Upper lobe of right lung (tissue), 1 donor: ENCODE results near the gene COL18A1. TPM values are rescaled to one million over a fixed set of nuclear protein-coding genes. Genes with fewer than 3 reads are reported as not detected.

Experiments used
- ATAC-seq: fragments of 200-7000 bp; cut with Tn5 transposase; one replicate; pipeline ENCODE4 v1.9.1; 2020; ENCODE audit warnings: mild to moderate bottlenecking, moderate library complexity
- DNase-seq: peaks from one replicate; pipeline ENCODE4 v3.0.0-alpha.2; 2020
- H3K27ac ChIP-seq: fragments of 200-600 bp; one replicate; pipeline ENCODE4 v1.8.0; 2022
- H3K27me3 ChIP-seq: fragments of 200-600 bp; one replicate; pipeline ENCODE4 v1.8.0; 2022; ENCODE audit warnings: mild to moderate bottlenecking
- H3K36me3 ChIP-seq: fragments of 200-600 bp; one replicate; pipeline ENCODE4 v1.8.0; 2022
- H3K4me1 ChIP-seq: fragments of 200-600 bp; one replicate; pipeline ENCODE4 v1.8.0; 2022
- H3K4me3 ChIP-seq: fragments of 200-600 bp; one replicate; pipeline ENCODE4 v1.8.0; 2022; ENCODE audit warnings: mild to moderate bottlenecking
- H3K9me3 ChIP-seq: fragments of 200-600 bp; one replicate; pipeline ENCODE4 v1.8.0; 2022
- intact Hi-C: fragments of 100-400 bp; cut with DNase I; formaldehyde crosslinking; loops from one replicate; pipeline ENCODE4 v1.11.0; 2022
- total RNA-seq: library from RNA; stranded (reverse); fragmentation: NEBNext Ultra II Directional; extraction: Animal tissue kit (Norgen Biotek cat#: 25700); gene quantifications from one replicate; pipeline ENCODE4 v1.2.1, GENCODE V29; 2021
- TF ChIP-seq, protein P1 (sequence below): fragments of 200-600 bp; IDR thresholded peaks from one replicate; pipeline ENCODE4 v1.8.0; 2022; ENCODE audit warnings: antibody characterized with exemption
- donor health status: DM: no; HTN: yes; CAD: no; lungs with severe emphysema.

COL18A1 gene
- total RNA-seq, 1 donor from 2014 or later: 60.4 TPM

DNA sequence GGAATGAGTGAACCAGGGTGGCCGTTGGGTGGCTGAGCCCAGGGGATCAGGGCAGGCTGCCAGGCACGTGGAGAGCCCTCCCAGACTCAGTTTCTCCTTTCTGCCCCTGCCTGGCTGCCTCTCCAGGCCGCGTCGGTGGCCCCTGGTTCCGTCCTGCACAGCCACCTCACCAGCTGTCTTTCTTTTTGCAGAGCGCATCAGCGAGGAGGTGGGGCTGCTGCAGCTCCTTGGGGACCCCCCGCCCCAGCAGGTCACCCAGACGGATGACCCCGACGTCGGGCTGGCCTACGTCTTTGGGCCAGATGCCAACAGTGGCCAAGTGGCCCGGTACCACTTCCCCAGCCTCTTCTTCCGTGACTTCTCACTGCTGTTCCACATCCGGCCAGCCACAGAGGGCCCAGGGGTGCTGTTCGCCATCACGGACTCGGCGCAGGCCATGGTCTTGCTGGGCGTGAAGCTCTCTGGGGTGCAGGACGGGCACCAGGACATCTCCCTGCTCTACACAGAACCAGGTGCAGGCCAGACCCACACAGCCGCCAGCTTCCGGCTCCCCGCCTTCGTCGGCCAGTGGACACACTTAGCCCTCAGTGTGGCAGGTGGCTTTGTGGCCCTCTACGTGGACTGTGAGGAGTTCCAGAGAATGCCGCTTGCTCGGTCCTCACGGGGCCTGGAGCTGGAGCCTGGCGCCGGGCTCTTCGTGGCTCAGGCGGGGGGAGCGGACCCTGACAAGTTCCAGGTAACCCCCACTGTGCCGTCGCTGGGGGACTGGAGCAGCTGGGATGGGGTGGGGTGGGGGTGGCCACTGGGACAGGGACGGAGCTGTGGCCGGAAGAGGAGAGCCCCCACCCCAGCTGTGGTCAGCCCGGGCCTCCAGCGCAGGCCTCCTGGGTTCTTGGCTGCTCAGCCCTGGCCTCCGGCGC lies 63.3 kb downstream of the COL18A1 start:
- intact Hi-C loops: no loop called here
- Histone ChIP-seq H3K4me1 (peaks cover 19% of the 10 kb centered on the region), H3K4me3 (no peak overlapping the region), H3K27ac (no peak overlapping the region), H3K27me3 (no peaks in the 10 kb centered on the region), H3K36me3 (no peaks in the 10 kb centered on the region), H3K9me3 (no peaks in the 10 kb centered on the region)
- TF ChIP-seq, protein P1, sequence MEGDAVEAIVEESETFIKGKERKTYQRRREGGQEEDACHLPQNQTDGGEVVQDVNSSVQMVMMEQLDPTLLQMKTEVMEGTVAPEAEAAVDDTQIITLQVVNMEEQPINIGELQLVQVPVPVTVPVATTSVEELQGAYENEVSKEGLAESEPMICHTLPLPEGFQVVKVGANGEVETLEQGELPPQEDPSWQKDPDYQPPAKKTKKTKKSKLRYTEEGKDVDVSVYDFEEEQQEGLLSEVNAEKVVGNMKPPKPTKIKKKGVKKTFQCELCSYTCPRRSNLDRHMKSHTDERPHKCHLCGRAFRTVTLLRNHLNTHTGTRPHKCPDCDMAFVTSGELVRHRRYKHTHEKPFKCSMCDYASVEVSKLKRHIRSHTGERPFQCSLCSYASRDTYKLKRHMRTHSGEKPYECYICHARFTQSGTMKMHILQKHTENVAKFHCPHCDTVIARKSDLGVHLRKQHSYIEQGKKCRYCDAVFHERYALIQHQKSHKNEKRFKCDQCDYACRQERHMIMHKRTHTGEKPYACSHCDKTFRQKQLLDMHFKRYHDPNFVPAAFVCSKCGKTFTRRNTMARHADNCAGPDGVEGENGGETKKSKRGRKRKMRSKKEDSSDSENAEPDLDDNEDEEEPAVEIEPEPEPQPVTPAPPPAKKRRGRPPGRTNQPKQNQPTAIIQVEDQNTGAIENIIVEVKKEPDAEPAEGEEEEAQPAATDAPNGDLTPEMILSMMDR: no peak
- ATAC-seq (no peak), DNase-seq (peak; percentile 61)

GRCh38 chr21:45468971-45469272 lies 64.0 kb downstream of the COL18A1 start:
- Histone ChIP-seq H3K4me3 (no peak overlapping the region), H3K4me1 (peaks cover 19% of the 10 kb centered on the region), H3K9me3 (no peaks in the 10 kb centered on the region), H3K27ac (no peak overlapping the region), H3K27me3 (no peaks in the 10 kb centered on the region), H3K36me3 (no peaks in the 10 kb centered on the region)
- intact Hi-C loops: no loop called here
- DNase-seq (peak; percentile 60), ATAC-seq (no peak)
- TF ChIP-seq, protein P1: no peak

DNA sequence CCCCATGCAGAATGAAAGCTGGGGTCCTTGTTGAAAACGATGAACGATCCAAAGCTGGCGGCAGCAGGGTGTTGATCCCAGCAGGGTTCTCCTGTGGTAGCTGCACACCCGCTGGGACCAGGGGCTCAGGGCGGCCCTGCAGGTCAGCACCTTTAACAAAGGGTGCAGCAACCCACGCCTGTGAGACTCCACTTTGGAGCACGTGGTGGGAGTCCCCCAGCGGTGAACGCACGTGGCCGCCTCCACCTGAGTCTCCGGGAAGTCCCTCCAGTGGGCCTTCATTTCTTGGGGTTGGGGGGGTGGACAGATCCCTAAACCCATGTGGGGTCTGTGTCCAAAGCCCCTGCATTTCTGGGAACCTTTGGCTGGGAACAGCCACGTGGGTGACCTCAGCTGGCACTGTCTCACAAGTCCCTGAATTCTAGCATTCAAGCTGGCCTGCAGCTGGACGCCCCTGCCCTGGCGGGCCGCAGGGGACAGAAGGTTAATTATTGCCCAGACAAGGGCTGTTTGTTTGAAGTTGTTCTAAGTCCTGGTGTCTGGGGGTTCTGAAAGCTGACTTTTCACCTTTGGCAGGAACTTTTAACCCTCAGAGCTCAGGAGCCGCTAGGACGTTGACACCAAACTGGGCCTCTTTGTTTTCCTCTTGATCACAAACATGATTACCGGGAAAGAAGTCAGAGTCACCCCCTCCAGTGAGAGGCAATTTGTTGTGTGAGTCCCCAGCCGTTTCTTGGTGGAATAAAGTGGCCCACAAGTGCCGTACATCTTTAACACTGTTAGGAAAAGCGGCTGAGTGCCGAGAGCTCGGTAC lies 64.5 kb downstream of the COL18A1 start:
- H3K27ac ChIP-seq: peak overlapping the region; percentile 77
- H3K4me3 ChIP-seq: no peak overlapping the region
- H3K4me1 ChIP-seq: peaks cover 19% of the 10 kb centered on the region
- TF ChIP-seq, protein P1: no peak
- no peak for ATAC-seq
- H3K27me3 ChIP-seq: no peaks in the 10 kb centered on the region
- no peaks in the 10 kb centered on the region for H3K9me3 ChIP-seq
- DNase-seq: peak; percentile 67
- H3K36me3 ChIP-seq: no peaks in the 10 kb centered on the region
- intact Hi-C loops: no loop called here

DNA sequence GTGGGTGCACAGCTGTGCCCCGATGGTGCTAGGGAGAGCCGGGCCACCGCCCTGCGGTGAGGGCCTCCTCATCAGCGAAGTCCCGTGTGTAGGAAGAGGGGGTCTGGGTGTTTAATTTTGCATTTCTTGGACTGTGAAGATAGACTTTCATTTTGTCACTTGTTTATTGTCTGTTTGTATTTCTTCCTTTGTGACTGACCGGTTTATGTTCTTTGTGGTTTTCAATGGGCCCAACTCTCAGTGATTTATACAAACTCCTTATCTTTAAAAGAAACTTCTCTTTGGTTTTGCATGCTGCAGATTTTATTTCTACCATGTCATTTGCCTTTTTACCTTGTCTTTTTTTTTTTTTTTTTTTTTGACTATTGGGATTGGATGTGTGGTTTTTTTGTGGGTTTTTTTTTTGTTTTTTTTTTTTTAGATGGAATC lies 65.1 kb downstream of the COL18A1 start:
- intact Hi-C loops: no loop called here
- H3K9me3 ChIP-seq: no peaks in the 10 kb centered on the region
- peaks cover 4% of the 10 kb centered on the region for H3K36me3 ChIP-seq
- no peak overlapping the region for H3K4me3 ChIP-seq
- H3K4me1 ChIP-seq: peaks cover 19% of the 10 kb centered on the region
- H3K27ac ChIP-seq: peak overlapping the region; percentile 77
- TF ChIP-seq, protein P1: no peak
- no peaks in the 10 kb centered on the region for H3K27me3 ChIP-seq
- DNase-seq (no peak), ATAC-seq (no peak)

GRCh38 chr21:45470773-45471524 lies 66.0 kb downstream of the COL18A1 start:
- H3K36me3 ChIP-seq: peaks cover 4% of the 10 kb centered on the region
- H3K4me1 ChIP-seq: peaks cover 19% of the 10 kb centered on the region
- TF ChIP-seq, protein P1: no peak
- DNase-seq: no peak
- H3K27me3 ChIP-seq: no peaks in the 10 kb centered on the region
- no peak overlapping the region for H3K4me3 ChIP-seq
- H3K9me3 ChIP-seq: no peaks in the 10 kb centered on the region
- H3K27ac ChIP-seq: peak overlapping the region; percentile 77
- peak; percentile 19 for ATAC-seq
- intact Hi-C loops: no loop called here
